Measurements from ENCODE around the gene FFAR3.
"Not testable (repeated sequence)": the region's sequence is repeated elsewhere in the genome, so short reads cannot be mapped to it uniquely, and the experiment has no call there.

Gene FFAR3

DNA sequence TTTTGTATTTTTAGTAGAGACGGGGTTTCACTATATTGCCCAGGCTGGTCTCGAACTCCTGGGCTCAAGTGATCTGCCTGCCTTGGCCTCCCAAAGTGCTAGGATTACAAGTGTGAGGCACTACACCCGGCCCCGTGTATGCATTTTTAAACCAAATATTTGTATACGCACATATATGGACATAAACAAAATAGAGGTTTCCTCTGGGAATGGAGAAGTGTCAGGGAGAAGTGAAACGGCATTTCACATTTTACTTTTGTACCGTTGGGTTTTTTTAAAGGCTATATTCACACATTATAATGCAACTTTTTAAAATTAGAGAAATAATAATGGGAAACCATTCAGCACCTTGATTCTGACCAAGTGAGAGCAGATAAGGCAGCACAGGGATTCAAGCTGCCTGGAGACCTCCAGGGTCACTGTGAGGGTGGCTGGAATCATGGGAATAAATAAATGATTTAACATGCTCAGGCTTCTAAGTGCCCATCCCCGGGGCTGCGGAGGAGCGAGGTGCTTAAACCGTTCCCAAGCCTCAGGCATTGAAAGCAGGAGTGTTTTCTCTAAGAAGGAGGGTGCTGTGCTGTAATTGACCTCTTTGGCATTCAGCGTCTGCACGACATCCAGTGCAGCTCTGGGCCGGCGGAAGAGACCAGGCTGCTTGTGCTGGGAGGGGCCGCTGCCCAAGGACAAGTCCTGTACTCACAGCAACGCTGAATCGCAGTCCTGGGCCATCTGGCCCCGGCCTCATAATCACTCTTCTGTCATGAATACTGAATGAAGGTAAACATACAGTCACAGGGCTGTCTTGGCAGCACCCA, 37.3 kb downstream of the FFAR3 start:
- Mint-ChIP-seq H3K4me1 (no peaks in the 10 kb centered on the region), H3K36me3 (ENCODE audit: insufficient read depth) (peaks cover 1% of the 10 kb centered on the region), H3K27ac (ENCODE audit: low read depth) (no peak overlapping the region), H3K9me3 (no peaks in the 10 kb centered on the region), H3K4me3 (no peak overlapping the region), H3K27me3 (peaks cover 21% of the 10 kb centered on the region)
- DNase-seq (ENCODE audit: low spot score in 2 of 2) (no peak), ATAC-seq (replicated peaks; ENCODE audit: extremely low read depth, poor library complexity, severe bottlenecking) (no peak)

- peaks cover 1% of the 10 kb centered on the region for H3K36me3 Mint-ChIP-seq (ENCODE audit: insufficient read depth)
- peaks cover 21% of the 10 kb centered on the region for H3K27me3 Mint-ChIP-seq
- no peak overlapping the region for H3K4me3 Mint-ChIP-seq
- no peaks in the 10 kb centered on the region for H3K4me1 Mint-ChIP-seq
- no peak overlapping the region for H3K27ac Mint-ChIP-seq (ENCODE audit: low read depth)
- ATAC-seq (replicated peaks; ENCODE audit: extremely low read depth, poor library complexity, severe bottlenecking) (no peak), DNase-seq (ENCODE audit: low spot score in 2 of 2) (no peak)
- H3K9me3 Mint-ChIP-seq = no peaks in the 10 kb centered on the region
These were observed 38.1 kb downstream of the FFAR3 start for GRCh38 chr19:35396240-35396885.

DNA sequence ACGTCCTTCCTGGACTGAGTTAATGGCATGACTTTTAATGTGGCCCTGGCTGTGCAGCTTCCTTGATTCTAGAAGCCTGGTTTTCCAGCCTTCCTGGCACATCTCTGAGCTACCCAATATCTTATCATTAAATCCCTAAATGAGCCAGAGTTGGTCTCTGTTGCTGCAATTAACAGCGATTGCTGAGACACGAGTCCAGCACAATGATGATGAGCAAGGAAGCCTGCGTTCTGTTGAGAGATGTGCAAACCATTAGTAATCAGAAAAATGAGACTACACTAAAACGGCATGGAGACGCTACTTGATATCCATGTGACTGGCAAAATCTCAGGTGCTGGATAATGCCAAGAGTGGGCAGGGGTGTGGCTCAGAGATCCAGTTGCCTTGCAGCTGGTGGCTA, 38.8 kb downstream of the FFAR3 start:
- Mint-ChIP-seq H3K27ac (ENCODE audit: low read depth) (no peak overlapping the region), H3K27me3 (peaks cover 21% of the 10 kb centered on the region), H3K36me3 (ENCODE audit: insufficient read depth) (peaks cover 1% of the 10 kb centered on the region), H3K4me3 (no peak overlapping the region), H3K9me3 (no peaks in the 10 kb centered on the region), H3K4me1 (no peaks in the 10 kb centered on the region)
- DNase-seq (ENCODE audit: low spot score in 2 of 2) = no peak
- no peak for ATAC-seq (replicated peaks; ENCODE audit: extremely low read depth, poor library complexity, severe bottlenecking)

DNA sequence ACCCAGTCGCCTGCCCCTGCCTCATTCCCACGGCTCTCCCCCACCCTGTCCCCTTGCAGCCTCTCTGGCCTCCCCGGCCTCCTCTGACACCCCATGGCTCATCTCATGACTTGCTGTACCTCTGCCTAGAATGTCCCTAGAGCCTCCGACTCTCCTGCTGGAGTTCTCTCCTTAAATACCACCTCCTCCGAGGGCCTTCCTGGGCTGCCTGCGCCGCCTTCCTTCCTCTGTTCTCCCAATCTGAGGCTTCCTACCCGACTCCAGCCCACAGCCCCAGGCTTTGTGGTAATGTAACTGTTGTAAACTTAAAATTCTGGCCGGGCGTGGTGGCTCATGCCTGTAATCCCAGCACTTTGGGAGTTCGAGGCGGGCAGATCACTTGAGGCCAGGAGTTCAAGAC, 40.3 kb downstream of the FFAR3 start:
- H3K4me1 Mint-ChIP-seq = no peaks in the 10 kb centered on the region
- H3K36me3 Mint-ChIP-seq (ENCODE audit: insufficient read depth) = peaks cover 1% of the 10 kb centered on the region
- H3K9me3 Mint-ChIP-seq = no peaks in the 10 kb centered on the region
- DNase-seq (ENCODE audit: low spot score in 2 of 2) (no peak), ATAC-seq (replicated peaks; ENCODE audit: extremely low read depth, poor library complexity, severe bottlenecking) (no peak)
- H3K27me3 Mint-ChIP-seq = peaks cover 21% of the 10 kb centered on the region
- H3K27ac Mint-ChIP-seq (ENCODE audit: low read depth) = no peak overlapping the region
- no peak overlapping the region for H3K4me3 Mint-ChIP-seq

DNA sequence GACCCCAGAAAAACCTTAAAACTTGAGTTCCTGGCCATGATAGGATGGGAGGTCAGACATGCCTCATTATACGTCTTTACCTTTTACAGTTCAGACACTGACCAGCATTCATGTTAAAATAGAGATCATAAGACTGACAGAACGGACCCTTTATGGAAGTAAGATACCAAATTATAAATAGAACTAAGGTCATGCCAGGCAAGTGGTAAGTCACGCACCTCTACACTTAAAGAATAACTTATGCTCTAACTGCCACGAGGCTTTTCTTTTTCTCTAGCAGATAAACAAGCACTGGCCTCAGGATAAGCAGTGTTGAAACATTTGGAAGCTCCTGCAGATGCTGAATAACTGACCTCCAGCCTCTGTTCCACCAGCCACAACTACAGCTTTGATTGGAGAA, 41.0 kb downstream of the FFAR3 start:
- H3K36me3 Mint-ChIP-seq (ENCODE audit: insufficient read depth) = peaks cover 1% of the 10 kb centered on the region
- no peaks in the 10 kb centered on the region for H3K4me1 Mint-ChIP-seq
- H3K9me3 Mint-ChIP-seq = no peaks in the 10 kb centered on the region
- H3K27ac Mint-ChIP-seq (ENCODE audit: low read depth) = no peak overlapping the region
- ATAC-seq (replicated peaks; ENCODE audit: extremely low read depth, poor library complexity, severe bottlenecking) (no peak), DNase-seq (ENCODE audit: low spot score in 2 of 2) (no peak)
- H3K4me3 Mint-ChIP-seq = no peak overlapping the region
- peaks cover 21% of the 10 kb centered on the region for H3K27me3 Mint-ChIP-seq

GRCh38 chr19:35399948-35400772, 41.9 kb downstream of the FFAR3 start:
- Mint-ChIP-seq H3K27me3 (peaks cover 21% of the 10 kb centered on the region), H3K27ac (ENCODE audit: low read depth) (peak overlapping the region; percentile 37), H3K4me1 (no peaks in the 10 kb centered on the region), H3K4me3 (no peak overlapping the region), H3K36me3 (ENCODE audit: insufficient read depth) (peaks cover 1% of the 10 kb centered on the region), H3K9me3 (no peaks in the 10 kb centered on the region)
- DNase-seq (ENCODE audit: low spot score in 2 of 2) (no peak), ATAC-seq (replicated peaks; ENCODE audit: extremely low read depth, poor library complexity, severe bottlenecking) (no peak)

GRCh38 chr19:35400773-35401100, 42.5 kb downstream of the FFAR3 start:
- H3K36me3 Mint-ChIP-seq (ENCODE audit: insufficient read depth) = peaks cover 1% of the 10 kb centered on the region
- H3K27ac Mint-ChIP-seq (ENCODE audit: low read depth) = peak overlapping the region; percentile 37
- DNase-seq (ENCODE audit: low spot score in 2 of 2) (no peak), ATAC-seq (replicated peaks; ENCODE audit: extremely low read depth, poor library complexity, severe bottlenecking) (no peak)
- peaks cover 22% of the 10 kb centered on the region for H3K27me3 Mint-ChIP-seq
- H3K4me1 Mint-ChIP-seq = no peaks in the 10 kb centered on the region
- H3K9me3 Mint-ChIP-seq = no peaks in the 10 kb centered on the region
- no peak overlapping the region for H3K4me3 Mint-ChIP-seq

GRCh38 chr19:35401416-35401815, 43.2 kb downstream of the FFAR3 start:
- not testable (repeated sequence) for H3K9me3 Mint-ChIP-seq; H3K36me3 Mint-ChIP-seq (ENCODE audit: insufficient read depth); H3K4me1 Mint-ChIP-seq; DNase-seq (ENCODE audit: low spot score in 2 of 2); ATAC-seq (replicated peaks; ENCODE audit: extremely low read depth, poor library complexity, severe bottlenecking); H3K4me3 Mint-ChIP-seq; H3K27ac Mint-ChIP-seq (ENCODE audit: low read depth)
- peaks cover 29% of the 10 kb centered on the region for H3K27me3 Mint-ChIP-seq

DNA sequence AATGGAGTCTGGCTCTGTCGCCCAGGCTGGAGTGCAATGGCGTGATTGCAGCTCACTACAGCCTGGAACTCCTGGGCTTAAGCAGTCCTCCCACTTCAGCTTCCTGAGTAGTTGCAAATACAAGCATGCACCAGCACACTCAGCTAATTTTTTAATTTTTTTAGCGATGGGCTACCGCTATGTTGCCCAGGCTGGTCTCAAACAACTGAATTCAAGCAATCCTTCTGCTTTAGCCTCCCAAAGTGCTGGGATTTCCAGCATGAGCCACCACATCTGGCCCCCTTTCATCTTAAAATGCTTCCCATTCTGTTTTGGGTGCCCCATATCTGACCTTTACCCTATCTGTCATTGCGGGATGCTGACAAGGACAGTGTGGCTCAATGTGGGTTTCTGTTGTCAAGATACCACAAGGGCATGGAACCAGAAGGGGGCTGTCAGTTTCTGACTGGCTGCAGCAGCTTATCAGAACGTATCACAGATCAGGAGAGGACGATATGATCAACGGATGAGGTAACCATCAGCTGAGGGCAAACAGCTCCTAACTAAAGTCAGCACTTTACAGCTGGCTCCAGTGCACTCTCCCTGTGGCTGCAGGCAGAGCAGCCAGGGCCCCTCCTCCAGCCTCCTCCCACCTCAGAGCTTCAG, 45.0 kb downstream of the FFAR3 start:
- peak; percentile 24 for ATAC-seq (replicated peaks; ENCODE audit: extremely low read depth, poor library complexity, severe bottlenecking)
- H3K9me3 Mint-ChIP-seq = no peaks in the 10 kb centered on the region

GRCh38 chr19:35404879-35405622, 46.8 kb downstream of the FFAR3 start:
- Mint-ChIP-seq H3K9me3 (no peaks in the 10 kb centered on the region), H3K36me3 (ENCODE audit: insufficient read depth) (no peaks in the 10 kb centered on the region), H3K27ac (ENCODE audit: low read depth) (no peak overlapping the region), H3K27me3 (peaks cover 12% of the 10 kb centered on the region), H3K4me3 (no peak overlapping the region), H3K4me1 (no peaks in the 10 kb centered on the region)
- ATAC-seq (replicated peaks; ENCODE audit: extremely low read depth, poor library complexity, severe bottlenecking) (no peak), DNase-seq (ENCODE audit: low spot score in 2 of 2) (no peak)

More for the DNA sequence above, 45.0 kb downstream of the FFAR3 start:
- H3K27ac Mint-ChIP-seq (ENCODE audit: low read depth) = no peak overlapping the region
- peaks cover 1% of the 10 kb centered on the region for H3K36me3 Mint-ChIP-seq (ENCODE audit: insufficient read depth)
- DNase-seq (ENCODE audit: low spot score in 2 of 2) = no peak
- H3K4me3 Mint-ChIP-seq = no peak overlapping the region
- peaks cover 30% of the 10 kb centered on the region for H3K27me3 Mint-ChIP-seq
- no peaks in the 10 kb centered on the region for H3K4me1 Mint-ChIP-seq

DNA sequence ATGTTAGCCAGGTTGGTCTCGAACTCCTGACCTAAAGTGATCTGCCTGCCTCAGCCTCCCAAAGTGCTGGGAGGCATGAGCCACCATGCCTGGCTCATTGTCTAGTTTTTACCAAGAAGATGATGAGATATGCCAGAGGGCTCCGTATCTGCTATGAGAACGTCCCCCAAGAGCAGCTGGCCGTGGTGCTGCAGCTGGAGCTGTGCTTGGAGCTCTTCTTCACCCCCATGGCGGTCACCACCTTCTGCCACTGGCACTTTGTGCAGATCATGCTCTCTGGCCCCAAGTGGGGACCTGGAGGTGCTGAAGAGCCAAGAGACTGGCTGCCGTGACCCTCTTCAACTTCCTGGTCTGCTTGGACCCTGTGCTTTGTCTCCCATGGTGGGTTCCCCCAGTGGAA, 49.4 kb downstream of the FFAR3 start:
- peaks cover 11% of the 10 kb centered on the region for H3K27me3 Mint-ChIP-seq

More for the DNA sequence above, 49.4 kb downstream of the FFAR3 start:
- DNase-seq (ENCODE audit: low spot score in 2 of 2) = no peak
- Mint-ChIP-seq H3K9me3 (no peaks in the 10 kb centered on the region), H3K4me1 (no peaks in the 10 kb centered on the region), H3K27ac (ENCODE audit: low read depth) (no peak overlapping the region), H3K4me3 (no peak overlapping the region), H3K36me3 (ENCODE audit: insufficient read depth) (no peaks in the 10 kb centered on the region)
- ATAC-seq (replicated peaks; ENCODE audit: extremely low read depth, poor library complexity, severe bottlenecking) = no peak
